Measurements from ENCODE around the gene GTPBP2.

Gene GTPBP2

DNA sequence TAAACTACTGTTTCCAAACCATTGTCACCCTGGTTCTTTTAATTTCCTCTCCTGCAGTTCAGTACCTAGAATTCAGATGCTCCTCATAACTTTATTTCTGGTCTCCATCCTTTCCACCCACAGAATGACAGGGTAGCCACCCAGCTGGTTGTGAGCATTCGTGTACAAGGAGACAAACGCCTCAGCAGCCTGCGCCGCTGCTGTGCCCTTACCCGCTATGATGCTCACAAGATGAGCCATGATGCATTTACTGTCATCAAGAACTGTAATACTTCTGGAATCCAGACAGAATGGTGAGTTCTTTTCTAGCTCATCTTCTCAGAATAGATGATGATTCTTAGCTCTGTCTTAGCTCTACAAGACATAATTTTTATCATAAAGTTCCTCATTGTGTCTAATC is 18.6 kb downstream of the GTPBP2 start:
- Histone ChIP-seq H3K27ac (replicated peaks) (no peak overlapping the region), H3K27me3 (ENCODE audit: insufficient read depth, poor library complexity, severe bottlenecking) (no peaks in the 10 kb centered on the region), H3K4me3 (replicated peaks; ENCODE audit: insufficient read depth, low read length) (no peak overlapping the region)
- TF ChIP-seq GABPA (IDR thresholded peaks at IDR 0.05; ENCODE audit: low read depth) (no peak), POLR2AphosphoS5 (IDR thresholded peaks at IDR 0.05; ENCODE audit: low read depth) (no peak), SPI1 (IDR thresholded peaks at IDR 0.05; ENCODE audit: borderline replicate concordance, low read depth) (no peak)
- TF ChIP-seq, protein P1, sequence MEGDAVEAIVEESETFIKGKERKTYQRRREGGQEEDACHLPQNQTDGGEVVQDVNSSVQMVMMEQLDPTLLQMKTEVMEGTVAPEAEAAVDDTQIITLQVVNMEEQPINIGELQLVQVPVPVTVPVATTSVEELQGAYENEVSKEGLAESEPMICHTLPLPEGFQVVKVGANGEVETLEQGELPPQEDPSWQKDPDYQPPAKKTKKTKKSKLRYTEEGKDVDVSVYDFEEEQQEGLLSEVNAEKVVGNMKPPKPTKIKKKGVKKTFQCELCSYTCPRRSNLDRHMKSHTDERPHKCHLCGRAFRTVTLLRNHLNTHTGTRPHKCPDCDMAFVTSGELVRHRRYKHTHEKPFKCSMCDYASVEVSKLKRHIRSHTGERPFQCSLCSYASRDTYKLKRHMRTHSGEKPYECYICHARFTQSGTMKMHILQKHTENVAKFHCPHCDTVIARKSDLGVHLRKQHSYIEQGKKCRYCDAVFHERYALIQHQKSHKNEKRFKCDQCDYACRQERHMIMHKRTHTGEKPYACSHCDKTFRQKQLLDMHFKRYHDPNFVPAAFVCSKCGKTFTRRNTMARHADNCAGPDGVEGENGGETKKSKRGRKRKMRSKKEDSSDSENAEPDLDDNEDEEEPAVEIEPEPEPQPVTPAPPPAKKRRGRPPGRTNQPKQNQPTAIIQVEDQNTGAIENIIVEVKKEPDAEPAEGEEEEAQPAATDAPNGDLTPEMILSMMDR (IDR thresholded peaks at IDR 0.05; ENCODE audit: insufficient read depth, low read length): no peak
- TF ChIP-seq, protein P2, sequence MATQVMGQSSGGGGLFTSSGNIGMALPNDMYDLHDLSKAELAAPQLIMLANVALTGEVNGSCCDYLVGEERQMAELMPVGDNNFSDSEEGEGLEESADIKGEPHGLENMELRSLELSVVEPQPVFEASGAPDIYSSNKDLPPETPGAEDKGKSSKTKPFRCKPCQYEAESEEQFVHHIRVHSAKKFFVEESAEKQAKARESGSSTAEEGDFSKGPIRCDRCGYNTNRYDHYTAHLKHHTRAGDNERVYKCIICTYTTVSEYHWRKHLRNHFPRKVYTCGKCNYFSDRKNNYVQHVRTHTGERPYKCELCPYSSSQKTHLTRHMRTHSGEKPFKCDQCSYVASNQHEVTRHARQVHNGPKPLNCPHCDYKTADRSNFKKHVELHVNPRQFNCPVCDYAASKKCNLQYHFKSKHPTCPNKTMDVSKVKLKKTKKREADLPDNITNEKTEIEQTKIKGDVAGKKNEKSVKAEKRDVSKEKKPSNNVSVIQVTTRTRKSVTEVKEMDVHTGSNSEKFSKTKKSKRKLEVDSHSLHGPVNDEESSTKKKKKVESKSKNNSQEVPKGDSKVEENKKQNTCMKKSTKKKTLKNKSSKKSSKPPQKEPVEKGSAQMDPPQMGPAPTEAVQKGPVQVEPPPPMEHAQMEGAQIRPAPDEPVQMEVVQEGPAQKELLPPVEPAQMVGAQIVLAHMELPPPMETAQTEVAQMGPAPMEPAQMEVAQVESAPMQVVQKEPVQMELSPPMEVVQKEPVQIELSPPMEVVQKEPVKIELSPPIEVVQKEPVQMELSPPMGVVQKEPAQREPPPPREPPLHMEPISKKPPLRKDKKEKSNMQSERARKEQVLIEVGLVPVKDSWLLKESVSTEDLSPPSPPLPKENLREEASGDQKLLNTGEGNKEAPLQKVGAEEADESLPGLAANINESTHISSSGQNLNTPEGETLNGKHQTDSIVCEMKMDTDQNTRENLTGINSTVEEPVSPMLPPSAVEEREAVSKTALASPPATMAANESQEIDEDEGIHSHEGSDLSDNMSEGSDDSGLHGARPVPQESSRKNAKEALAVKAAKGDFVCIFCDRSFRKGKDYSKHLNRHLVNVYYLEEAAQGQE (IDR thresholded peaks at IDR 0.05; ENCODE audit: insufficient replicate concordance, low read depth): no peak
- no peak for DNase-seq (ENCODE audit: low read depth in 1 of 2, low spot score in 1 of 2)

DNA sequence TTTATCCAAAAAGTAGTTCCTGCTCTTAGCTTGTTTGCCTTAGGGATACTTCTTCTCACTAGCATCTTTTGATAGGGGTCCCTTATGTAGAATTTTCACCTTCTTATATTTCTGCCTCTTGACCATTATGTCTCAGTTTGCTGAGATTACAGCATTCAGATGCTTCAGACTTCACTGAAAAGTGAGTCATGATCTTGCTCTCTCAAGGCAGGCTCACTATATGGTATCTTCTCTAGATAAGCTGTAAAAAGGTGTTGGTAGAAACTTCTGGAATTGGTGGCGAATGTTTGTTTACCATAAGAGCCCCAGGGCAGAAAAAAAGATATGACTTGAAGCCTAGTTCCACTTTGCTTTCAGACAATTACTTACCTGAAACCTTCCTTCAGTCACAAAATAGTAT is 19.7 kb downstream of the GTPBP2 start:
- Histone ChIP-seq H3K27me3 (ENCODE audit: insufficient read depth, poor library complexity, severe bottlenecking) (no peaks in the 10 kb centered on the region), H3K27ac (replicated peaks) (no peak overlapping the region), H3K4me3 (replicated peaks; ENCODE audit: insufficient read depth, low read length) (no peak overlapping the region)
- DNase-seq (ENCODE audit: low read depth in 1 of 2, low spot score in 1 of 2): no peak
- TF ChIP-seq, protein P2 (IDR thresholded peaks at IDR 0.05; ENCODE audit: insufficient replicate concordance, low read depth): no peak
- TF ChIP-seq SPI1 (IDR thresholded peaks at IDR 0.05; ENCODE audit: borderline replicate concordance, low read depth): no peak
- no peak for TF ChIP-seq POLR2AphosphoS5 (IDR thresholded peaks at IDR 0.05; ENCODE audit: low read depth)
- TF ChIP-seq, protein P1 (IDR thresholded peaks at IDR 0.05; ENCODE audit: insufficient read depth, low read length): no peak
- TF ChIP-seq GABPA (IDR thresholded peaks at IDR 0.05; ENCODE audit: low read depth): no peak

DNA sequence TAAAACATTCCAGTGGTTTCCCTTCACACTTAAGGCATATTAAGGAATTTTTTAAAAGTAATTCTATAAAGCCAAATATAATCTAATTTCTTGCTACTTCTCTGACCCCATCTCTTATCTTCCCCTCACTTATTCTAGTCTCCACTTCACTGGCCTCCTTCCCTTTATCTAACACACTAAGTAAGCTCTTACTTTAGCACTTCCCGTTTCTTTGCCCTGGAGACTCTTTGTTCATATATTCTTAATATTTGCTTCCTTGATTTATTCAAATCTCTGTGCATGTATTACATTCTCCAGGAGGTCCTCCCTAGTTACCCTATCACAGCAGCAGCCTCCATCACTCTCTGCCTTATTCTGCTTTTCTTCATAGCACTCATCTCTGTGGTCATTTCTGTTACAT is 20.3 kb downstream of the GTPBP2 start:
- peak in 1 of 2 experiments; percentile 19 for DNase-seq (ENCODE audit: low read depth in 1 of 2, low spot score in 1 of 2)
- Histone ChIP-seq H3K27me3 (ENCODE audit: insufficient read depth, poor library complexity, severe bottlenecking) (no peaks in the 10 kb centered on the region), H3K27ac (replicated peaks) (no peak overlapping the region), H3K4me3 (replicated peaks; ENCODE audit: insufficient read depth, low read length) (no peak overlapping the region)
- peak; percentile 98 for TF ChIP-seq SPI1 (IDR thresholded peaks at IDR 0.05; ENCODE audit: borderline replicate concordance, low read depth)
- TF ChIP-seq, protein P2 (IDR thresholded peaks at IDR 0.05; ENCODE audit: insufficient replicate concordance, low read depth): no peak

Data from HL-60 (cell line).